SKM-1 treated with dmso at 0.1 percent for 144 hours (cell line): ENCODE results near the gene LGALS9B.
"Not testable (repeated sequence)": the region's sequence is repeated elsewhere in the genome, so short reads cannot be mapped to it uniquely, and the experiment has no call there.

Experiments
- DNase-seq: peaks from one replicate; lab custom pipeline; 2025; ENCODE audit not compliant: unreplicated experiment; lab: John Stamatoyannopoulos, UW

Gene LGALS9B

GRCh38 chr17:20469107-20469506, 1.8 kb upstream of the LGALS9B start:
- DNase-seq = not testable (repeated sequence)

GRCh38 chr17:20466999-20467398, 340 bp downstream of the LGALS9B start:
- DNase-seq = not testable (repeated sequence)

DNA sequence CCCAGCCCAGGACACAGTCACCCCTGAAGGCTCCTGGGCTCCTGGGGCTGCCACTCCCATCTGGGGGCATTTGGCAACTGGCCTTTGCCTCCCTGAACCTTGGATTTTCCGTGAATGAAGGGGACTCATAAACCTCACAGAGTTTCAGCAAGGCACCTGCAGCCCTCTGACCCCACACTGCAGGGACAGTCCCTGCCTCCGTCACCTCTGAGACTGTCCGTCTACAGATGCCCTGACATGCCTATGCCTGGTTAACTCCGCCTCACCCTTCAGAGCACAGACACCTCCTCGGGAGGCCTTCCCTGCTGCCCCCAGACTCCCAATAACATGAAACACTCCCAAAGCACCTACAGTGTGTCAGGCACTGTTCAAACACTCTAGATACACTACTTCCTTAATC, 786 bp downstream of the LGALS9B start:
- DNase-seq = not testable (repeated sequence)

- not testable (repeated sequence) for DNase-seq
Observed at GRCh38 chr17:20465535-20465934, 1.8 kb downstream of the LGALS9B start.

DNA sequence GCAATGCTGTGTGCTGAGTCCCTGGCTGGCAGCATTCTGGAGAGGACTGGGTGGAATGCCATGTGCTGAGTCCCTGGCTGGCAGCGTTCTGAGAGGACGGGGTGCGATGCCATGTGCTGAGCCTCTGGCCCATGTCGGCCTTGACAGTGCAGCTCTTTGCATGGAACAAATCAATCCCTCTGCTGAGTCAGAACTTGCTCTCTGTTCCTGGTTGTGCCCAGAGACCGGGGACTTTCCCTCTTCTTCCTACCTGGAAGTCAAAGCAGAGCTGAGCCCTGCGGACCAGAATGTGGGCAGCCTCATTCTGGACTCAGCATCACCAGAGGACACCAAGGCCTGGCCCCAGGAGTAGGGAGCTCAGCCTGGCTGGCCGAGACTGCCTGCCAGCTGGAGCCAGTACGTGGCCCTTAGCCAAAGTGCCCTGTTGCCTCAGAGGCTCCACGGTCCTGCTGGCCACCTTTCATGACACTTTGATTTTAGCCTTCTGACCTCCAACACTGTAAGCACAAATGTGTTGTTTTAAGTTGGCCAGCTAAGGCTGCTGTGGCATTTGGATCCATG, 2.4 kb downstream of the LGALS9B start:
- DNase-seq = not testable (repeated sequence)

- DNase-seq = not testable (repeated sequence)
Observed at GRCh38 chr17:20462158-20462557, 5.2 kb downstream of the LGALS9B start.

GRCh38 chr17:20457848-20458381, 9.4 kb downstream of the LGALS9B start:
- DNase-seq = not testable (repeated sequence)

- DNase-seq = not testable (repeated sequence)
Observed at GRCh38 chr17:20455106-20455505, 12.2 kb downstream of the LGALS9B start.

DNA sequence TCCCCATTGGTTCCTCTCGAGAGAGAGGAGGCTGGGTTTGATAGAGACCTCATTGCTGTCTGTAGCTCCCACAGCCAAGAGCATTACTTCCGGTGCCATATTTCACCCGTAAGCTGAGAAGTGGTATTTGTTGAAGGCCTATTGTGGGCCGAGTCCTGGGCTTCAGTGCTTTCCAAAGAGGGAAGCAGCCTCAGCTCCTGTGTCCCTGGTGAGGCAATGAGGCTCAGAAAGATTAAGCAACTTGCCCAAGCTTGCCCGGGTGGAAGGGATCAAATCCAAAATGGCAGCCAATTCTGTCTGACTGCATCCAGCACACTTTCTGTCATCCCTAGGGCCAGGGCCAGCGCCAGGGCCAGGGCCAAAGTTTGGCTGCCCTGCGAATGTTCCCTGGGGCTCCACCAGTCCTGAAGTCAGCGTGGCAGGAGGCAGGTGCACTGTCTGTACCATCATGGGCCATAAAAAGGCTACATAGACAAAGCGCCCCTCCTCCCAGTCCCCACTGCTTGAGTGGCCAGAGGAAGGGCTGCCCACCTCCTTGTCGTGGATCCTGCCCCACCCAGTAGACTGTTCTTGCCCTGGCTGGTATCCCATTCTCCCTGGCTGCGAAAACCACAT, 13.4 kb downstream of the LGALS9B start:
- DNase-seq = not testable (repeated sequence)

GRCh38 chr17:20450852-20451251, 16.5 kb downstream of the LGALS9B start:
- DNase-seq = not testable (repeated sequence)

GRCh38 chr17:20447534-20448321, 19.6 kb downstream of the LGALS9B start:
- DNase-seq = not testable (repeated sequence)

GRCh38 chr17:20446895-20447294, 20.4 kb downstream of the LGALS9B start:
- not testable (repeated sequence) for DNase-seq

- DNase-seq = not testable (repeated sequence)
Observed at GRCh38 chr17:20444581-20445236, 22.6 kb downstream of the LGALS9B start.

GRCh38 chr17:20444173-20444572, 23.2 kb downstream of the LGALS9B start:
- not testable (repeated sequence) for DNase-seq

DNA sequence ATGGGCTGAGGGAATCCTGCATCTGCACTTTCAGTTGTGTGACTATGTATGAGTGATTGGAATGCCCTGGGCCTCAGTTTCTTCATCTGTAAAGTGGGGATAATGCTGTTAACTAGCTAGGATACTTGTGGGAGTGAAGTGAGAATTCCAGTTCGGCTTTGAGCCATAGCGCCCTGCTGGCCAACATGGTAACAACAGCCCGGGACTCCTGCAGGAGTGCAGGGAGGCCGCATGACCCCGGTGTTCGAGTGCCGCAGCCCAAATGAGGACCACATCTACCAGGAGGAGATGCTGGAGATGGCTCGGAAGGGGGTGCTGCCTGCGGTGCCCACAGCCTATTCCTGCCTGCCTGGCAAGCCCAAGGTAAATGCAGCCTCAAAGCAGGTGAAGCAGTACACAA, 23.7 kb downstream of the LGALS9B start:
- not testable (repeated sequence) for DNase-seq

DNA sequence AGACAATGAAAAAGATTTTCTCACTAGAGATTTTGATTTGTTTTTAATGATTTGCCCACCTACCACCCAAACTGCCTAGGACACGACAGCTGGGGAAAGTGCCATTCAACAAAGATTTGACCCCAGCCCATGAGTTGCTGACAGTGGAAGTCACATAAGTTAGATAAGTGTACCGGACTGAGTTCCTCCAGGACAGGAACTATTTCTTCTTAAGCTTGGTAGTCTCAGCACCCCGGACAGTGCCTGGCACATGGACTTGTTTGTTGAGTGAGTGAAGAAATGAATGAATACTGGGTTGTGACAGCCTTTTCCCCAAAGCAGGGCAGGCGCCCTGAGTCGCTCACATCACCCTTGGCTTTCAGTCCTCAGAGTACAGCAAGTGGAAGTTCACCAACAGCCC, 26.7 kb downstream of the LGALS9B start:
- not testable (repeated sequence) for DNase-seq

DNA sequence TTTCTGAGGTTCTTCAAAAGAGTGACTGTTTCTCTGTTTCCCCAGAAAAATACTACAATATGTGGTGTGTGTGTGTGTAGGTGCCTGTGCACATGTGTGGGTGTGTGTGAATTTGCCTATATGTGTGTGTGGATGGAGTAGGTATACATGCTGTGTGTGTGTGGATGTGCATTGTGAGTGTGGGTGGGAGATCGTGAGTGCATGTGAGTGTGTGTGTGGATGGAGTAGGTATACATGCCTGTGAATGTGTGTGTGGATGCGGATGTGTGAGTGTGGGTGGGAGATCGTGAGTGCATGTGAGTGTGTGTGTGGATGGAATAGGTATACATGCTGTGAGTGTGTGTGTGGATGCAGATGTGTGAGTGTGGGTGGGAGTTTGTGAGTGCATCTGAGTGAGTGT, 32.2 kb downstream of the LGALS9B start:
- DNase-seq = not testable (repeated sequence)

- not testable (repeated sequence) for DNase-seq
Observed at GRCh38 chr17:20433382-20433781, 34.0 kb downstream of the LGALS9B start.

DNA sequence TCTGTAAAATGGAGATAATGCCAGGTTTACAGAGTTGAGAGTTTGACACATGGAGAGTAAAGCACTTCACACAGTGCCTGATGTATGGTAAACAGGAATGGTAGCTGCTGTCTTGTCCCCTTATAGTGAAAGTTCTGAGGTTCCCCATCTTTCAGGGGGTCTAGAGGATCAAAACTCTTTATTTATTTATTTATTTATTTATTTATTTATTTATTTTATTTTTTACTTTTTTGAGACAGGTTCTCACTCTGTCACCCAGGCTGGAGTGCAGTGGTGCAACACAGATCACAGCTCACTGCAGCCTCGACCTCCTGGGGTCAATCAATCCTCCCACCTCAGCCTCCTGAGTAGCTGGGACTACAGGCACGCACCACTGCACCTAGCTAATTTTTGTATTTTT, 40.1 kb downstream of the LGALS9B start:
- DNase-seq = not testable (repeated sequence)

DNA sequence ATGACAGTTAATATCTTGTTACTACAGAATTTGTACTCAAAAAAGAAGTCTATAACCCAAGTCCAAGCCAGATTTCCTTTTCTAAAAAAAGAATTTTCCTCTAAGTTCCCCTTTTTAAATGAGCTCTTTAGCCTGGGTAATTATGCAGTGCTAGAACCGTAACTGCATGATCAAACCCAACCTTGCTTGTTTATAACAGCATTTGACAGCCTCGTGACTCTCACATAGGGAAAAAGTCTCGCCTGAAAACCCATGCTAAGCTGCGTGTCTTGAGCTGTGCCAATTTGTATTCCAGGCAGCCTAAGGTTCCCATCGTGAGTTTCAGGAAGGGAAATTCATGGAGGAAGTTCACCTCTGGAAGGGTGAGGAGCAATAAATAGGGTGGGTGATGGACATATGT, 44.5 kb downstream of the LGALS9B start:
- DNase-seq = not testable (repeated sequence)

DNA sequence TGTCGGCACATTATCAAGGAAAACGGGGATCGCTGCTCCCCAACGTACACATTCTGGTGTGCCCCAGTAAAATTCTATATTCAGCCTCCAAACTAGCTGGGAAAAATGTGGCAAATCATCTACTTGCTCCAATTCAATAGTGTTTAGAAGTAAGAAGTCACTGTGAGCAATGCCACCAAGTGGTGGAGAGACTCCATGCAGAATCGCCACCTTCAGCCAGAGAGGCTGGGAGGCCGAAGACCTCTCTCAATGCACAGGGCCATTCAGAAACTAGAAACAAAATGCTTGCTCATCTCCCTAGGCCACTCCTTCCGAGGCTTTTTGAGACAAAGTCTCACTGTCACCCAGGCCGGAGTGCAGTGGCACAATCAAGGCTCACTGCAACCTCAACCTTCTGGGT, 48.5 kb downstream of the LGALS9B start:
- DNase-seq = not testable (repeated sequence)
